OCI-LY1 (cell line): Measurements from ENCODE around the gene FHOD3.

Experiments used
- H2AFZ ChIP-seq: fragments of 200-600 bp; sonication (generic), shearing (Covaris generic); 2 replicates; pipeline ENCODE4 v1.6.0; 2014; ENCODE audit warnings: antibody characterized with exemption, mild to moderate bottlenecking, low read length
- H3F3A ChIP-seq: fragments of 200-600 bp; sonication (generic), shearing (Covaris generic); 2 replicates; pipeline ENCODE4 v1.6.0; 2014; ENCODE audit warnings: mild to moderate bottlenecking, antibody characterized with exemption, low read length, moderate library complexity; ENCODE audit not compliant: insufficient read depth
- H3K27ac ChIP-seq: fragments of 200-600 bp; sonication (generic); 2 replicates; pipeline ENCODE4 v1.5.1; 2014; ENCODE audit warnings: low read length, mixed run types, mild to moderate bottlenecking, low read depth; ENCODE audit not compliant: poor library complexity, severe bottlenecking
- H3K27me3 ChIP-seq: fragments of 200-600 bp; sonication (generic); 2 replicates; pipeline ENCODE4 v1.6.0; 2014; ENCODE audit warnings: antibody characterized with exemption, mild to moderate bottlenecking, low read length, moderate library complexity; ENCODE audit not compliant: insufficient read depth
- H3K36me3 ChIP-seq: fragments of 200-600 bp; sonication (generic); 2 replicates; pipeline ENCODE4 v1.6.1; 2014; ENCODE audit warnings: mild to moderate bottlenecking, antibody characterized with exemption, low read length, moderate library complexity, mixed read lengths; ENCODE audit not compliant: insufficient read depth
- H3K4me1 ChIP-seq: fragments of 200-600 bp; sonication (generic); 2 replicates; pipeline ENCODE4 v1.5.1; 2014; ENCODE audit warnings: mild to moderate bottlenecking, low read length, moderate library complexity; ENCODE audit not compliant: insufficient read depth, severe bottlenecking
- H3K4me2 ChIP-seq: fragments of 200-600 bp; sonication (generic), shearing (Covaris generic); 2 replicates; pipeline ENCODE4 v1.6.1; 2014; ENCODE audit warnings: low read length
- H3K4me3 ChIP-seq: fragments of 200-600 bp; sonication (generic); 2 replicates; pipeline ENCODE4 v1.5.1; 2014; ENCODE audit warnings: low read length, low read depth, mild to moderate bottlenecking, mixed read lengths; ENCODE audit not compliant: poor library complexity, severe bottlenecking
- H3K79me2 ChIP-seq: fragments of 200-600 bp; shearing (Covaris generic); 2 replicates; pipeline ENCODE4 v1.6.1; 2016; ENCODE audit warnings: mixed run types, low read length, mixed read lengths; ENCODE audit not compliant: insufficient read depth
- H3K9ac ChIP-seq: fragments of 200-600 bp; sonication (generic), shearing (Covaris generic); 2 replicates; pipeline ENCODE4 v1.6.1; 2014; ENCODE audit warnings: mild to moderate bottlenecking, low read length, mixed read lengths
- H3K9me2 ChIP-seq: fragments of 200-600 bp; sonication (generic), shearing (Covaris generic); 2 replicates; pipeline ENCODE4 v1.6.1; 2014; ENCODE audit warnings: low read depth, mild to moderate bottlenecking, low read length, mixed read lengths
- H3K9me3 ChIP-seq: fragments of 200-600 bp; shearing (Covaris generic); 2 replicates; pipeline ENCODE4 v1.6.1; 2014; ENCODE audit warnings: low read length, mixed read lengths
- H4K20me1 ChIP-seq: fragments of 200-600 bp; sonication (generic), shearing (Covaris generic); 2 replicates; pipeline ENCODE4 v1.6.0; 2016; ENCODE audit warnings: mild to moderate bottlenecking, low read length; ENCODE audit not compliant: insufficient read depth
- CTCF ChIP-seq: fragments of 200-600 bp; sonication (generic), shearing (Covaris generic); IDR thresholded peaks from 2 replicates; pipeline ENCODE4 v1.5.1; 2017; ENCODE audit warnings: mild to moderate bottlenecking, antibody characterized with exemption, low read length, moderate library complexity, mixed read lengths
- EZH2 ChIP-seq: fragments of 200-600 bp; sonication (generic), shearing (Covaris generic); IDR thresholded peaks from 2 replicates; pipeline ENCODE4 v1.8.0; 2017; ENCODE audit warnings: borderline replicate concordance, mixed run types, mild to moderate bottlenecking, antibody characterized with exemption, low read length, moderate library complexity, mixed read lengths

FHOD3 gene

GRCh38 chr18:36522509-36522908, 225.0 kb downstream of the FHOD3 start:
- Histone ChIP-seq H3K4me3 (no peak overlapping the region), H4K20me1 (no peaks in the 10 kb centered on the region), H3K4me1 (no peaks in the 10 kb centered on the region), H3K79me2 (no peaks in the 10 kb centered on the region), H3K36me3 (no peaks in the 10 kb centered on the region), H2AFZ (no peak overlapping the region), H3K4me2 (no peak overlapping the region), H3K27me3 (no peaks in the 10 kb centered on the region), H3F3A (no peaks in the 10 kb centered on the region), H3K9me2 (no peaks in the 10 kb centered on the region), H3K9me3 (no peaks in the 10 kb centered on the region), H3K27ac (no peak overlapping the region), H3K9ac (no peak overlapping the region)
- no peak for TF ChIP-seq CTCF
- no peak for TF ChIP-seq EZH2

- no peak overlapping the region for H3K4me2 ChIP-seq
- no peaks in the 10 kb centered on the region for H3K9me2 ChIP-seq
- no peak overlapping the region for H2AFZ ChIP-seq
- H3K9ac ChIP-seq, result no peak overlapping the region
- H3K79me2 ChIP-seq, result no peaks in the 10 kb centered on the region
- H3K36me3 ChIP-seq, result no peaks in the 10 kb centered on the region
- no peak for TF ChIP-seq EZH2
- TF ChIP-seq CTCF, result no peak
- no peak overlapping the region for H3K4me3 ChIP-seq
- no peaks in the 10 kb centered on the region for H3F3A ChIP-seq
- no peaks in the 10 kb centered on the region for H3K4me1 ChIP-seq
- no peaks in the 10 kb centered on the region for H4K20me1 ChIP-seq
- no peaks in the 10 kb centered on the region for H3K9me3 ChIP-seq
- H3K27me3 ChIP-seq, result no peaks in the 10 kb centered on the region
- H3K27ac ChIP-seq, result no peak overlapping the region
Observed at GRCh38 chr18:36525913-36526312, 228.4 kb downstream of the FHOD3 start.

- no peaks in the 10 kb centered on the region for H3F3A ChIP-seq
- no peak overlapping the region for H3K9ac ChIP-seq
- TF ChIP-seq EZH2, result no peak
- TF ChIP-seq CTCF, result no peak
- H4K20me1 ChIP-seq, result no peaks in the 10 kb centered on the region
- no peaks in the 10 kb centered on the region for H3K4me1 ChIP-seq
- no peak overlapping the region for H2AFZ ChIP-seq
- H3K79me2 ChIP-seq, result no peaks in the 10 kb centered on the region
- no peaks in the 10 kb centered on the region for H3K36me3 ChIP-seq
- no peaks in the 10 kb centered on the region for H3K9me3 ChIP-seq
- H3K27ac ChIP-seq, result no peak overlapping the region
- no peak overlapping the region for H3K4me2 ChIP-seq
- H3K4me3 ChIP-seq, result no peak overlapping the region
- no peaks in the 10 kb centered on the region for H3K9me2 ChIP-seq
- no peaks in the 10 kb centered on the region for H3K27me3 ChIP-seq
Observed at GRCh38 chr18:36526611-36527010, 229.1 kb downstream of the FHOD3 start.
